Heart right ventricle (tissue), 16 donors: ENCODE results near the gene GPAT3. TPM values are rescaled to one million over a fixed set of nuclear protein-coding genes. Genes with fewer than 3 reads are reported as not detected.

Experiments used
- ATAC-seq, 8 donors: fragments of 200-7000 bp; cut with Tn5 transposase; one replicate each; pipeline ENCODE4 v1.9.1; 2020; ENCODE audit warnings: mild to moderate bottlenecking in 8 of 8, moderate library complexity in 8 of 8, moderate number of reproducible peaks in 1 of 8
- DNase-seq, 2 donors: peaks; one replicate each; pipeline ENCODE4 v3.0.0-alpha.2; 2020
- H3K27ac ChIP-seq, 10 donors: fragments of 200-600 bp; sonication (generic) in 2 of 10; one replicate each; pipeline versions ENCODE4 v1.5.0 to v1.8.0; 2020 to 2022; ENCODE audit warnings: mild to moderate bottlenecking in 3 of 10
- H3K27me3 ChIP-seq, 7 donors: fragments of 200-600 bp; one replicate each; pipeline ENCODE4 v1.8.0; 2021 to 2022; ENCODE audit warnings: mild to moderate bottlenecking in 2 of 7
- H3K36me3 ChIP-seq, 9 donors: fragments of 200-600 bp; sonication (generic) in 1 of 9; one replicate each; pipeline versions ENCODE4 v1.5.0 to v1.8.0; 2020 to 2022; ENCODE audit warnings: mild to moderate bottlenecking in 2 of 9
- H3K4me1 ChIP-seq, 9 donors: fragments of 200-600 bp; sonication (generic) in 1 of 9; one replicate each; pipeline versions ENCODE4 v1.5.0 to v1.8.0; 2020 to 2022; ENCODE audit warnings: mild to moderate bottlenecking in 4 of 9
- H3K4me3 ChIP-seq, 10 donors: fragments of 200-600 bp; sonication (generic) in 2 of 10; one replicate each; pipeline versions ENCODE4 v1.5.0 to v1.8.0; 2020 to 2022; ENCODE audit warnings: mild to moderate bottlenecking in 7 of 10, moderate library complexity in 2 of 10
- H3K9me3 ChIP-seq, 11 donors: fragments of 200-600 bp in 10 of 11; sonication (generic) in 2 of 11; one replicate each; pipeline versions ENCODE4 v1.5.0 to v1.8.0; 2013 to 2022; ENCODE audit warnings: mild to moderate bottlenecking in 2 of 11, control low read depth in 1 of 11, moderate library complexity in 1 of 11
- CTCF ChIP-seq, 9 donors: fragments of 200-600 bp; sonication (generic) in 2 of 9; IDR thresholded peaks; one replicate each; pipeline versions ENCODE4 v1.5.0 to v1.8.0; 2021 to 2022; ENCODE audit warnings: antibody characterized with exemption in 9 of 9, mild to moderate bottlenecking in 5 of 9, moderate library complexity in 1 of 9
- WGBS, 2 donors: extraction: QIAGEN DNeasy Blood & Tissue Kit; methylation state at CpG; one replicate each; pipeline ENCODE4 v1.1.7; 2013; ENCODE audit warnings: inconsistent platforms in 1 of 2; 5-methylcytosine and 5-hydroxymethylcytosine counted together
- intact Hi-C, 10 donors: fragments of 100-400 bp; cut with DNase I; formaldehyde crosslinking; loops; one replicate each; pipeline versions ENCODE4 v1.11.1 to v1.14.2; 2022
- polyA plus RNA-seq, 2 donors: library from polyadenylated mRNA; stranded (reverse); fragments of 200-250 nt; gene quantifications; one replicate each; pipeline ENCODE4 v1.2.3, GENCODE V29; 2013
- total RNA-seq, 10 donors: library from RNA; stranded (reverse); fragmentation: NEBNext Ultra II Directional in 3 of 10; extraction: Animal tissue kit (Norgen Biotek cat#: 25700) in 3 of 10; gene quantifications; one replicate each; pipeline versions ENCODE4 v1.2.1 to v1.2.4, GENCODE V29; 2021 to 2023
- donor health status: Arrhythmogenic right ventricular cardiomyopathy.
- donor health status: ischemic (EF 13 %, LVEDD 7.1; RV severe dilation, severe dysfunction).
- donor health status: healthy with polysubstance abuse.
- donor health status: DM: no; HTN: yes; CAD: no.
- donor health status: DM: no; HTN: no; CAD: no.
- donor health status: ischemic (EF 25% LVEDD 6.9; RV normal size, moderate dysfunction).
- donor health status: ischemic (EF 25% LVEDD 5.7; RV mildly dilated, moderate dysfunction).
- donor health status: healthy.
- donor health status: DM: yes; HTN: yes; CAD: no.
- donor health status: Ischemic cardiomyopathy.
- donor health status: ischemic (EF 35%, LVEDD 5.7; RV mildly dilated, moderate dysfunction).
- donor health status: nonischemic (EF 11% LVEDD 7.7; RV severe dilation, severe dysfunction).
- donor health status: DM: yes; HTN: yes; CAD: no.
- donor health status: PGD.
- donor health status: ischemic (EF 29% LVEDD 5.4; RV normal size, mild dysfunction).
- donor health status: nonischemic (EF 23%, LVEDD 6.1; RV moderate dilation, normal function).

GPAT3 gene
- total and polyA plus RNA-seq, 12 donors, result 22.2 to 82.6 (median 48.8) TPM

- 33 to 54% methylated on average over 5 of the region's 5 CpGs for WGBS, 2 donors
These were observed 6.3 kb downstream of the GPAT3 start for GRCh38 chr4:83542225-83542624.

GRCh38 chr4:83546786-83547185 is 10.9 kb downstream of the GPAT3 start:
- Histone ChIP-seq H3K4me1 (peaks cover 0 to 51% (median 10%) of the 10 kb centered on the region in 9 donors), H3K36me3 (peaks cover 0 to 14% (median 0%) of the 10 kb centered on the region in 9 donors), H3K9me3 (no peaks in the 10 kb centered on the region), H3K27ac (peak overlapping the region in 8 of 10 donors; percentile 29 to 96 (median 53)), H3K27me3 (no peaks in the 10 kb centered on the region), H3K4me3 (no peak overlapping the region)
- WGBS, 2 donors, result 39 to 61% methylated on average over 3 of the region's 3 CpGs
- DNase-seq (no peak), ATAC-seq (peak in 7 of 8 donors; percentile 21 to 85 (median 42))
- TF ChIP-seq CTCF (IDR thresholded peaks at IDR 0.05), result no peak
- intact Hi-C loops, result no loop called here

More at GRCh38 chr4:83542225-83542624, 6.3 kb downstream of the GPAT3 start:
- TF ChIP-seq CTCF (IDR thresholded peaks at IDR 0.05), result no peak
- no peaks in the 10 kb centered on the region for H3K27me3 ChIP-seq
- peaks cover 0 to 41% (median 12%) of the 10 kb centered on the region in 9 donors for H3K4me1 ChIP-seq
- no peak overlapping the region for H3K4me3 ChIP-seq
- intact Hi-C loops, result no loop called here
- ATAC-seq (peak; percentile 64 to 86 (median 78)), DNase-seq (no peak)
- H3K36me3 ChIP-seq, result peaks cover 0 to 14% (median 0%) of the 10 kb centered on the region in 9 donors
- H3K27ac ChIP-seq, result peak overlapping the region; percentile 62 to 96 (median 90)
- no peaks in the 10 kb centered on the region for H3K9me3 ChIP-seq

GRCh38 chr4:83548151-83548905 is 12.4 kb downstream of the GPAT3 start:
- 54 to 62% methylated on average over 7 of the region's 7 CpGs for WGBS, 2 donors
- Histone ChIP-seq H3K27me3 (no peaks in the 10 kb centered on the region), H3K4me3 (no peak overlapping the region), H3K36me3 (peaks cover 0 to 14% (median 0%) of the 10 kb centered on the region in 9 donors), H3K4me1 (peaks cover 0 to 52% (median 12%) of the 10 kb centered on the region in 9 donors), H3K27ac (peak overlapping the region in 9 of 10 donors; percentile 32 to 96 (median 62)), H3K9me3 (no peaks in the 10 kb centered on the region)
- TF ChIP-seq CTCF (IDR thresholded peaks at IDR 0.05), result no peak
- DNase-seq (peak; percentile 47 to 61), ATAC-seq (peak; percentile 67 to 93 (median 86))
- intact Hi-C loops, result no loop called here

GRCh38 chr4:83552083-83552482 is 16.2 kb downstream of the GPAT3 start:
- TF ChIP-seq CTCF (IDR thresholded peaks at IDR 0.05), result no peak
- Histone ChIP-seq H3K4me3 (no peak overlapping the region), H3K27me3 (no peaks in the 10 kb centered on the region), H3K36me3 (no peaks in the 10 kb centered on the region), H3K4me1 (peaks cover 0 to 52% (median 23%) of the 10 kb centered on the region in 9 donors), H3K9me3 (no peaks in the 10 kb centered on the region), H3K27ac (peak overlapping the region in 2 of 10 donors; percentile 15 to 60)
- DNase-seq (no peak), ATAC-seq (peak in 1 of 8 donors; percentile 18)
- intact Hi-C loops, result no loop called here
- 48 to 49% methylated on average over 3 of the region's 3 CpGs for WGBS, 2 donors
